Panc1 (cell line): Measurements from ENCODE around the gene KMT2A. TPM values are rescaled to one million over a fixed set of nuclear protein-coding genes. Genes with fewer than 3 reads are reported as not detected.
A peak's percentile ranks its signal among the peaks of the same experiment; 100 is the strongest.

Experiments
- ATAC-seq: fragments of 200-7000 bp; cut with Tn5 transposase; 2 replicates; pipeline ENCODE4 v1.9.1; 2020; ENCODE audit warnings: mild to moderate bottlenecking, moderate library complexity
- BruUV-seq: library from RNA; stranded (reverse); fragments of 400-500 nt; replicated peaks from 2 replicates; lab custom pipeline; 2021; lab: Mats Ljungman, UMichigan
- CTCF ChIA-PET: fragments of 300-600 bp; sonication (Branson Sonifier 250); formaldehyde crosslinking; loops from one replicate; lab custom pipeline; 2022; ENCODE audit warnings: antibody characterized with exemption; lab: Charles Lee
- POLR2A ChIA-PET: fragments of 300-600 bp; sonication (Branson Sonifier 250); formaldehyde crosslinking; loops from one replicate; lab custom pipeline; 2022; ENCODE audit warnings: antibody characterized with exemption; lab: Charles Lee
- DNase-seq: peaks from one replicate; pipeline ENCODE4 v3.0.0-alpha.2; 2010; ENCODE audit warnings: low read depth, low spot score
- H3K27ac ChIP-seq: 2 replicates; pipeline ENCODE4 v1.5.1; 2011; ENCODE audit warnings: mild to moderate bottlenecking, low read length, inconsistent platforms
- H3K27me3 ChIP-seq: fragments of 200-500 bp; sonication (Bioruptor generic); 2 replicates; pipeline ENCODE4 v1.6.0; 2014; ENCODE audit warnings: low read length, inconsistent platforms; ENCODE audit not compliant: control insufficient read depth, insufficient read depth
- H3K36me3 ChIP-seq: fragments of 200-500 bp; sonication (Bioruptor generic); 2 replicates; pipeline ENCODE4 v1.5.1; 2014; ENCODE audit warnings: inconsistent platforms, mild to moderate bottlenecking, low read length, moderate library complexity; ENCODE audit not compliant: control insufficient read depth, insufficient read depth
- H3K4me1 ChIP-seq: 2 replicates; pipeline ENCODE4 v1.5.1; 2011; ENCODE audit warnings: inconsistent platforms, mild to moderate bottlenecking, low read length, moderate library complexity; ENCODE audit not compliant: control insufficient read depth, insufficient read depth
- H3K4me3 ChIP-seq, 2 experiments: 2 replicates each; pipeline ENCODE4 v1.5.1; 2011 to 2012; ENCODE audit warnings: low read depth in 2 of 2, low read length in 2 of 2, mild to moderate bottlenecking in 2 of 2, inconsistent platforms in 1 of 2, moderate library complexity in 1 of 2
- H3K9me3 ChIP-seq: fragments of 200-500 bp; sonication (Bioruptor generic); 2 replicates; pipeline ENCODE4 v1.5.1; 2014; ENCODE audit warnings: low read depth, mild to moderate bottlenecking, inconsistent platforms, low read length, moderate library complexity; ENCODE audit not compliant: control insufficient read depth, insufficient read depth
- POLR2AphosphoS5 ChIP-seq: IDR thresholded peaks from 2 replicates; pipeline ENCODE4 v1.6.1; 2012; ENCODE audit warnings: mild to moderate bottlenecking, low read depth, low read length, moderate library complexity
- SIN3A ChIP-seq: IDR thresholded peaks from 2 replicates; pipeline ENCODE4 v1.6.1; 2012; ENCODE audit warnings: low read depth, mild to moderate bottlenecking, low read length, moderate library complexity, borderline replicate concordance; ENCODE audit not compliant: insufficient read depth
- TCF7L2 ChIP-seq: IDR thresholded peaks from 2 replicates; pipeline ENCODE4 v1.6.1; 2011; ENCODE audit warnings: mild to moderate bottlenecking, low read depth, low read length, inconsistent platforms
- in situ Hi-C: cut with HindIII; loops from 2 replicates; pipeline ENCODE4 v1.10.0; 2016; ENCODE audit warnings: low sequenced_read_pairs, low pct_unique_long_range_greater_than_20kb
- intact Hi-C: fragments of 100-400 bp; cut with micrococcal nuclease; formaldehyde crosslinking; loops from one replicate; pipeline ENCODE4 v1.10.0; 2022; ENCODE audit not compliant: unreplicated experiment
- total RNA-seq: library from RNA; stranded (reverse); gene quantifications from one replicate; pipeline ENCODE4 v1.2.1, GENCODE V29; 2021; ENCODE audit not compliant: unreplicated experiment
- TF ChIP-seq, protein P1 (sequence below): fragments of 450-650 bp; IDR thresholded peaks from 2 replicates; pipeline ENCODE4 v1.5.1; 2017; ENCODE audit warnings: mild to moderate bottlenecking
- TF ChIP-seq, protein P2 (sequence below), 2 experiments: IDR thresholded peaks; 2 replicates each; pipeline ENCODE4 v1.6.1; 2011 to 2012; ENCODE audit warnings: low read depth in 2 of 2, control low read depth in 1 of 2, low read length in 1 of 2, mild to moderate bottlenecking in 1 of 2, moderate library complexity in 1 of 2; ENCODE audit not compliant: insufficient read depth in 1 of 2

KMT2A gene
- total RNA-seq, 1 experiment from 2014 or later: 139 TPM

DNA sequence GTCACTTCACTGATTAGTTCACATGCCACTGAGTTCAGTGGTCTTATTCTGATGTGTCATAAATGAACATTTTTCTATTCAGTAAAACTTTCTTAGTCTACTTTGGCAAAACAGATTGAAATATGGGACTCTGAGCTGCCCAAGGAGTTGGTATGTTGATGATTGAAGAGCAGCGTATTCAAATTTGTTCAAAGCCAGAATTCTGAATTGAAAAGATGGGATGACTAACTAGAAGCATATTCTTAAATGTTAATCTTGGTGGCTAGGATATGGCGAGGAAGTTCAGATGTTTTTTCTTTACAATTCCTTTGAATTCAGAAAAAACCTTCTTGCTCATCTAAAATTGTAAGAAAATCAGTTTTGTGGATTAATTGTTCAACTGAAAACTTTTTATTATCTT, 34.7 kb downstream of the KMT2A start:
- ChIA-PET POLR2A (interaction anchor here (0.6 kb wide), 1 partner anchor 443 kb away, joined by 5 read pairs; no protein-coding TSS in a partner anchor), CTCF (no interaction called here)
- TF ChIP-seq, protein P1, sequence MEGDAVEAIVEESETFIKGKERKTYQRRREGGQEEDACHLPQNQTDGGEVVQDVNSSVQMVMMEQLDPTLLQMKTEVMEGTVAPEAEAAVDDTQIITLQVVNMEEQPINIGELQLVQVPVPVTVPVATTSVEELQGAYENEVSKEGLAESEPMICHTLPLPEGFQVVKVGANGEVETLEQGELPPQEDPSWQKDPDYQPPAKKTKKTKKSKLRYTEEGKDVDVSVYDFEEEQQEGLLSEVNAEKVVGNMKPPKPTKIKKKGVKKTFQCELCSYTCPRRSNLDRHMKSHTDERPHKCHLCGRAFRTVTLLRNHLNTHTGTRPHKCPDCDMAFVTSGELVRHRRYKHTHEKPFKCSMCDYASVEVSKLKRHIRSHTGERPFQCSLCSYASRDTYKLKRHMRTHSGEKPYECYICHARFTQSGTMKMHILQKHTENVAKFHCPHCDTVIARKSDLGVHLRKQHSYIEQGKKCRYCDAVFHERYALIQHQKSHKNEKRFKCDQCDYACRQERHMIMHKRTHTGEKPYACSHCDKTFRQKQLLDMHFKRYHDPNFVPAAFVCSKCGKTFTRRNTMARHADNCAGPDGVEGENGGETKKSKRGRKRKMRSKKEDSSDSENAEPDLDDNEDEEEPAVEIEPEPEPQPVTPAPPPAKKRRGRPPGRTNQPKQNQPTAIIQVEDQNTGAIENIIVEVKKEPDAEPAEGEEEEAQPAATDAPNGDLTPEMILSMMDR: no peak
- TF ChIP-seq TCF7L2: no peak
- TF ChIP-seq POLR2AphosphoS5: no peak
- TF ChIP-seq, protein P2, sequence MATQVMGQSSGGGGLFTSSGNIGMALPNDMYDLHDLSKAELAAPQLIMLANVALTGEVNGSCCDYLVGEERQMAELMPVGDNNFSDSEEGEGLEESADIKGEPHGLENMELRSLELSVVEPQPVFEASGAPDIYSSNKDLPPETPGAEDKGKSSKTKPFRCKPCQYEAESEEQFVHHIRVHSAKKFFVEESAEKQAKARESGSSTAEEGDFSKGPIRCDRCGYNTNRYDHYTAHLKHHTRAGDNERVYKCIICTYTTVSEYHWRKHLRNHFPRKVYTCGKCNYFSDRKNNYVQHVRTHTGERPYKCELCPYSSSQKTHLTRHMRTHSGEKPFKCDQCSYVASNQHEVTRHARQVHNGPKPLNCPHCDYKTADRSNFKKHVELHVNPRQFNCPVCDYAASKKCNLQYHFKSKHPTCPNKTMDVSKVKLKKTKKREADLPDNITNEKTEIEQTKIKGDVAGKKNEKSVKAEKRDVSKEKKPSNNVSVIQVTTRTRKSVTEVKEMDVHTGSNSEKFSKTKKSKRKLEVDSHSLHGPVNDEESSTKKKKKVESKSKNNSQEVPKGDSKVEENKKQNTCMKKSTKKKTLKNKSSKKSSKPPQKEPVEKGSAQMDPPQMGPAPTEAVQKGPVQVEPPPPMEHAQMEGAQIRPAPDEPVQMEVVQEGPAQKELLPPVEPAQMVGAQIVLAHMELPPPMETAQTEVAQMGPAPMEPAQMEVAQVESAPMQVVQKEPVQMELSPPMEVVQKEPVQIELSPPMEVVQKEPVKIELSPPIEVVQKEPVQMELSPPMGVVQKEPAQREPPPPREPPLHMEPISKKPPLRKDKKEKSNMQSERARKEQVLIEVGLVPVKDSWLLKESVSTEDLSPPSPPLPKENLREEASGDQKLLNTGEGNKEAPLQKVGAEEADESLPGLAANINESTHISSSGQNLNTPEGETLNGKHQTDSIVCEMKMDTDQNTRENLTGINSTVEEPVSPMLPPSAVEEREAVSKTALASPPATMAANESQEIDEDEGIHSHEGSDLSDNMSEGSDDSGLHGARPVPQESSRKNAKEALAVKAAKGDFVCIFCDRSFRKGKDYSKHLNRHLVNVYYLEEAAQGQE (IDR thresholded peaks at IDR 0.05; ENCODE audit: insufficient read depth in 1 of 2, low read depth in 2 of 2, low read length in 1 of 2): no peak
- TF ChIP-seq SIN3A: no peak
- BruUV-seq: no TSS peak
- no peaks in the 10 kb centered on the region for H3K4me1 ChIP-seq
- no peaks in the 10 kb centered on the region for H3K9me3 ChIP-seq
- in situ Hi-C loops: no loop called here
- intact Hi-C loops: no loop called here
- H3K27me3 ChIP-seq: no peaks in the 10 kb centered on the region
- DNase-seq (no peak), ATAC-seq (no peak)
- no peak overlapping the region for H3K27ac ChIP-seq
- no peak overlapping the region for H3K4me3 ChIP-seq
- peaks cover 16% of the 10 kb centered on the region for H3K36me3 ChIP-seq

DNA sequence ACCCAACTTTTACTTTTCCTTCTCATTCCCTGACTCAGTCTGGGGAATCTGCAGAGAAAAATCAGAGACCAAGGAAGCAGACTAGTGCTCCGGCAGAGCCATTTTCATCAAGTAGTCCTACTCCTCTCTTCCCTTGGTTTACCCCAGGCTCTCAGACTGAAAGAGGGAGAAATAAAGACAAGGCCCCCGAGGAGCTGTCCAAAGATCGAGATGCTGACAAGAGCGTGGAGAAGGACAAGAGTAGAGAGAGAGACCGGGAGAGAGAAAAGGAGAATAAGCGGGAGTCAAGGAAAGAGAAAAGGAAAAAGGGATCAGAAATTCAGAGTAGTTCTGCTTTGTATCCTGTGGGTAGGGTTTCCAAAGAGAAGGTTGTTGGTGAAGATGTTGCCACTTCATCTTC, 37.2 kb downstream of the KMT2A start:
- CTCF ChIA-PET: no interaction called here
- BruUV-seq: no TSS peak

More for the DNA sequence above, 37.2 kb downstream of the KMT2A start:
- ATAC-seq (no peak), DNase-seq (no peak)
- Histone ChIP-seq H3K9me3 (no peaks in the 10 kb centered on the region), H3K27ac (no peak overlapping the region), H3K4me1 (no peaks in the 10 kb centered on the region), H3K27me3 (no peaks in the 10 kb centered on the region), H3K4me3 (no peak overlapping the region), H3K36me3 (peaks cover 32% of the 10 kb centered on the region)
- in situ Hi-C loops: no loop called here
- intact Hi-C loops: no loop called here
- TF ChIP-seq TCF7L2 (no peak), POLR2AphosphoS5 (no peak), SIN3A (no peak)
- TF ChIP-seq, protein P1: no peak
- TF ChIP-seq, protein P2 (IDR thresholded peaks at IDR 0.05; ENCODE audit: insufficient read depth in 1 of 2, low read depth in 2 of 2, low read length in 1 of 2): 0 out of 4 replicates have a peak, but pooled peaks of 1 of the 2 experiments have one; percentile 48
- POLR2A ChIA-PET: no interaction called here
